ENCODE measurements around the gene NCOR1.

GRCh38 chr17:16215965-16216316 is 607 bp upstream of the NCOR1 start:
- TF ChIP-seq GABPA (IDR thresholded peaks at IDR 0.05; ENCODE audit: low read depth) (no peak), CTCF (IDR thresholded peaks at IDR 0.05) (no peak), SIN3A (IDR thresholded peaks at IDR 0.05; ENCODE audit: borderline replicate concordance, low read depth, low read length) (no peak), RCOR1 (IDR thresholded peaks at IDR 0.05; ENCODE audit: low read length) (no peak), USF1 (IDR thresholded peaks at IDR 0.05; ENCODE audit: borderline replicate concordance, low read depth) (no peak), EP300 (IDR thresholded peaks at IDR 0.05; ENCODE audit: borderline replicate concordance in 1 of 2, low read depth in 1 of 2, low read length in 1 of 2) (no peak), ELF1 (IDR thresholded peaks at IDR 0.05) (no peak), POLR2AphosphoS5 (IDR thresholded peaks at IDR 0.05; ENCODE audit: low read depth, low read length) (no peak), REST (IDR thresholded peaks at IDR 0.05; ENCODE audit: low read depth, low read length) (no peak), SMC3 (IDR thresholded peaks at IDR 0.05; ENCODE audit: low read depth, low read length) (no peak)
